PFSK-1 (cell line): ENCODE data around the gene NRARP.

Experiments used
- FOXP2 ChIP-seq: optimal IDR thresholded peaks from 2 replicates; pipeline ENCODE3; 2011; ENCODE audit warnings: borderline replicate concordance, control low read depth, inconsistent platforms; ENCODE audit not compliant: insufficient read depth; ENCODE audit errors: extremely low read length, extremely low read depth
- POLR2AphosphoS5 ChIP-seq: IDR thresholded peaks from 2 replicates; pipeline ENCODE4 v1.6.1; 2012; ENCODE audit warnings: low read depth, mild to moderate bottlenecking, control low read depth, low read length, moderate library complexity
- REST ChIP-seq, 2 experiments: IDR thresholded peaks; 2 replicates each; pipeline versions ENCODE4 v1.6.1 to v1.8.0; 2011 to 2012; ENCODE audit warnings: low read depth in 2 of 2, low read length in 2 of 2, control low read depth in 1 of 2, inconsistent platforms in 1 of 2, mild to moderate bottlenecking in 1 of 2, moderate library complexity in 1 of 2; ENCODE audit not compliant: insufficient read depth in 1 of 2
- SIN3A ChIP-seq: IDR thresholded peaks from 2 replicates; pipeline ENCODE4 v1.6.1; 2012; ENCODE audit warnings: mild to moderate bottlenecking, low read length, moderate library complexity, borderline replicate concordance; ENCODE audit not compliant: insufficient read depth
- TAF1 ChIP-seq: IDR thresholded peaks from 2 replicates; pipeline ENCODE4 v1.6.1; 2012; ENCODE audit warnings: low read length, control low read depth, borderline replicate concordance; ENCODE audit not compliant: insufficient read depth

NRARP gene

GRCh38 chr9:137313326-137313936 is 11.4 kb upstream of the NRARP start:
- TF ChIP-seq FOXP2 = no peak
- no peak for TF ChIP-seq REST (IDR thresholded peaks at IDR 0.05; ENCODE audit: insufficient read depth in 1 of 2, low read depth in 2 of 2, low read length in 2 of 2)
- no peak for TF ChIP-seq POLR2AphosphoS5
- no peak for TF ChIP-seq SIN3A
- no peak for TF ChIP-seq TAF1

- TF ChIP-seq TAF1 = no peak
- no peak for TF ChIP-seq REST (IDR thresholded peaks at IDR 0.05; ENCODE audit: insufficient read depth in 1 of 2, low read depth in 2 of 2, low read length in 2 of 2)
- no peak for TF ChIP-seq FOXP2
- no peak for TF ChIP-seq SIN3A
- TF ChIP-seq POLR2AphosphoS5 = no peak
These were observed 10.8 kb upstream of the NRARP start for GRCh38 chr9:137312852-137313325.

- TF ChIP-seq REST (IDR thresholded peaks at IDR 0.05; ENCODE audit: insufficient read depth in 1 of 2, low read depth in 2 of 2, low read length in 2 of 2) (no peak), TAF1 (no peak), FOXP2 (no peak), POLR2AphosphoS5 (no peak), SIN3A (no peak)
These were observed 10.1 kb upstream of the NRARP start for GRCh38 chr9:137311986-137312851.

- TF ChIP-seq FOXP2 (no peak), POLR2AphosphoS5 (no peak)
These were observed 9.3 kb upstream of the NRARP start for GRCh38 chr9:137311171-137311985.
